Activated naive CD4-positive, alpha-beta T cell (primary cell): ENCODE results near the gene DAND5.

Experiments
- DNase-seq, 4 experiments: peaks; one replicate each; lab custom pipeline; 2025; lab: John Stamatoyannopoulos, UW

DAND5 gene

GRCh38 chr19:13010038-13010991, 40.9 kb downstream of the DAND5 start:
- DNase-seq: no peak

- no peak for DNase-seq
These were observed 41.7 kb downstream of the DAND5 start for GRCh38 chr19:13010992-13011652.

GRCh38 chr19:13011653-13012389, 42.4 kb downstream of the DAND5 start:
- no peak for DNase-seq

DNA sequence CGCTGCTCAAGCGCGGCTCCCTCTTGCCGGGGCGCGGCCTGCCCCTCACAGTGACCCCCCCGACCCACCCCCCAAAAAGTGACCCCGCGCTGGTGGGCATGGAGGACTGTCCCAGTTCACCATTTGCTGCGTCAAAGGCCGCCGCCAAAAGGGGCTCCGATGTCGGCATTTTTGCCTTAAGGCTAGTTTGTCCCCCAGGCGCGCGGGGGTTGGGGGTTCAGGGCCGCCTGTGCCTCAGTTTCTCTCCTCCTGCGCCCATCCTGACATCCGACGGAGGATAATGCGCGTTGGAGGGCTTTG, 43.0 kb downstream of the DAND5 start:
- DNase-seq: no peak

- DNase-seq: no peak
These were observed 43.6 kb downstream of the DAND5 start for GRCh38 chr19:13012690-13013608.

DNA sequence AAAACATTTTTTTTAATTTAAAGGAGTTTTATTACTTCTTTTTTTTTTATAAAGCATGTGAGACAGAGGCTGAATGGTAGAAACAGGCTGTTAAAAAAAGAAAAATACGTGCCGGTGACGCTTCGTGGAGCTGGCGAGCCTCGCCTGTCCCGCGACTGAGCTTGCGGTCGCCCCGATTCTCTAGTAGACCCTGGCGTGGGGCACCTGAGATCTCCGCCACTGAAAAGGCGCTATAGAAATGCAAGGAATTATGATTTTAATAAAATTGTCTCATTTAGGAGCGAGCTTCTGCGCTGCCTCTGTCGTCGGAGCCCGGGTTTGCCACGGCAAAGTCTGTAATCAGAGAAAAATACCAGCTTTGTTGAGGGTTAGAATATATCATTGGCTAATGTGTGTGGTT, 44.3 kb downstream of the DAND5 start:
- DNase-seq: no peak

- DNase-seq: no peak
These were observed 44.9 kb downstream of the DAND5 start for GRCh38 chr19:13014101-13014920.

GRCh38 chr19:13014921-13015280, 45.5 kb downstream of the DAND5 start:
- DNase-seq: no peak

DNA sequence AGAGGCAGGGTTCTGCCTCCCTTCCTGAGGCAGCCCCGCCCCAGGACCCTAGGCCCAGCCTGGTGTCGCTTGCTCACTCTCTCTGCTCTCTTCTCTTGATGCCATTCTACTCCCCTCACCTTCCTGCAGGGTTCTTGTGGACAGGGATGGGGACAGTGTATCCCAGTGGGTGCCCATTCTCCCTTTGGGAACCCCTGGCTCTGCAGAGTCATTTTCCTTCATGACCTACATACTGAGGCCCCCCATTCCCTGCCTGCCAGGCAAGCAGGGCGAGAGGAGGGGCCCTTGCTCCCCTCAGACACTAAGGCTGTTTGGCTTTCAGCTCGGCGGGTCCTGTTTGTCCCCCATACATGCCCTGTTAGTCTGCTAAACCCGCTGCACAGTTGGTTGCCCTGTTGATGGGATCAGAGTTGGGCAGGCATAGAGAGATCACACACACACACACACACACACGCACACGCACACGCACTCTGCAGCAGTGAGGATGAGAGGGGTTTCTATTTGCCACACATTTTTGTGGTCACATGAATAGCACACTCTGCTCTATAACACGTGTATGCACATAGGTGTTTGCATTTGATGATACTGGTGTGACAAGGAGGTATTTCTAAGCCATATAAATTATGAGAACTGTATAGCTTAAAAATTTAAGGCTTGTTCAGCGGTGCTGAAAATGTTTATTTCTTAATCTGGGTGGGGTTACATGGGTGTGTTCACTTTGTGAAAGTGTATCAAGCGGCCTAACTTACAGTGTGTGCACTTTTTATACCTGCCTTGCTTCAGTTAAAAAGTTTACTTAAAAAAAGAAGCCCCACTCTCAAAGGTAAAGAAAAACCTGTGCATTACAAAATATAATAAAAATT, 46.2 kb downstream of the DAND5 start:
- DNase-seq: no peak

GRCh38 chr19:13016245-13016627, 46.9 kb downstream of the DAND5 start:
- no peak for DNase-seq

GRCh38 chr19:13016628-13017305, 47.4 kb downstream of the DAND5 start:
- no peak for DNase-seq

- no peak for DNase-seq
These were observed 48.1 kb downstream of the DAND5 start for GRCh38 chr19:13017306-13018034.

- DNase-seq: no peak
These were observed 48.9 kb downstream of the DAND5 start for GRCh38 chr19:13018035-13018914.

GRCh38 chr19:13019332-13019731, 50.0 kb downstream of the DAND5 start:
- DNase-seq: no peak

DNA sequence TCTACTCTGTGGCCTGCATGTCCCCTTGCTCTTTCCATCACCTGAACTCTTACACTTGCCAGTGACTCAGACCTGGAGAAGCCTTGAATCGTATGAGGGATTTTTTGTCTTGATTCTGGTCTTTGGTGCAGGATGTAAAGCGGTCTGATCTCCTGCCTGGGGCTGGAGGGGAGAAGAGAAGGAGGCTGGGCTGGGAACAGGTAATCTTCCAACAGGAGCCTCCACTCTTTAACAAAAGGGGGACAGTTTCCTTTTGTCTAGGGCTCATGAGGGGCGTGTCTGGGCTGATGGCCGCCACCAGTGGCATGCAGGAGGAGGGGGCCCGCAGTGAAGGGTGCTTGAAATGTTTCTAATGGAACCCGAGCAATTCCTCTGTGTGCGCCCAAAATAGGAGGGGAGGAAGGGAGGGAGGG, 50.6 kb downstream of the DAND5 start:
- DNase-seq: no peak

- DNase-seq: no peak
These were observed 52.9 kb downstream of the DAND5 start for GRCh38 chr19:13022111-13022858.
